ENCODE measurements around the gene HPCAL1.

- TF ChIP-seq CTCF (conservative IDR thresholded peaks at IDR 0.05; ENCODE audit: low read length) (no peak), EZH2phosphoT487 (IDR thresholded peaks at IDR 0.05; ENCODE audit: borderline replicate concordance, low read depth, low read length) (no peak)
Observed at GRCh38 chr2:10465910-10466309, 163.2 kb downstream of the HPCAL1 start.

Measured in OCI-LY7 (cell line).